ENCODE data around the gene FOXP1.

GRCh38 chr3:71563827-71564226, 19.7 kb downstream of the FOXP1 start:
- TF ChIP-seq, protein P1, sequence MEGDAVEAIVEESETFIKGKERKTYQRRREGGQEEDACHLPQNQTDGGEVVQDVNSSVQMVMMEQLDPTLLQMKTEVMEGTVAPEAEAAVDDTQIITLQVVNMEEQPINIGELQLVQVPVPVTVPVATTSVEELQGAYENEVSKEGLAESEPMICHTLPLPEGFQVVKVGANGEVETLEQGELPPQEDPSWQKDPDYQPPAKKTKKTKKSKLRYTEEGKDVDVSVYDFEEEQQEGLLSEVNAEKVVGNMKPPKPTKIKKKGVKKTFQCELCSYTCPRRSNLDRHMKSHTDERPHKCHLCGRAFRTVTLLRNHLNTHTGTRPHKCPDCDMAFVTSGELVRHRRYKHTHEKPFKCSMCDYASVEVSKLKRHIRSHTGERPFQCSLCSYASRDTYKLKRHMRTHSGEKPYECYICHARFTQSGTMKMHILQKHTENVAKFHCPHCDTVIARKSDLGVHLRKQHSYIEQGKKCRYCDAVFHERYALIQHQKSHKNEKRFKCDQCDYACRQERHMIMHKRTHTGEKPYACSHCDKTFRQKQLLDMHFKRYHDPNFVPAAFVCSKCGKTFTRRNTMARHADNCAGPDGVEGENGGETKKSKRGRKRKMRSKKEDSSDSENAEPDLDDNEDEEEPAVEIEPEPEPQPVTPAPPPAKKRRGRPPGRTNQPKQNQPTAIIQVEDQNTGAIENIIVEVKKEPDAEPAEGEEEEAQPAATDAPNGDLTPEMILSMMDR (IDR thresholded peaks at IDR 0.05 in 4 of 5, conservative IDR thresholded peaks at IDR 0.05 in 1 of 5), result no peak
- TF ChIP-seq POLR2A (IDR thresholded peaks at IDR 0.05), result no peak
